ENCODE results near the gene SOX18. TPM values are rescaled to one million over a fixed set of nuclear protein-coding genes. Genes with fewer than 3 reads are reported as not detected.
A peak's percentile ranks its signal among the peaks of the same experiment; 100 is the strongest.

Gene SOX18
- total and polyA plus RNA-seq, 10 donors = 7.3 to 63.1 (median 23.9) TPM

GRCh38 chr20:64038565-64039292 is 10.7 kb downstream of the SOX18 start:
- Histone ChIP-seq H3K27me3 (replicated peaks in 1 of 7) (peaks cover 0 to 63% (median 10%) of the 10 kb centered on the region in 7 donors), H3K9me3 (no peaks in the 10 kb centered on the region), H3K4me1 (peaks cover 29 to 93% (median 72%) of the 10 kb centered on the region in 6 donors), H3K4me3 (peak overlapping the region; percentile 52 to 94 (median 66)), H3K36me3 (peaks cover 0 to 20% (median 11%) of the 10 kb centered on the region in 6 donors), H3K27ac (peak overlapping the region; percentile 59 to 90 (median 84))
- WGBS, 5 donors = 0 to 2% (median 1%) methylated on average over 7 to 91 of the region's 91 CpGs
- peak; percentile 97 for DNase-seq
- intact Hi-C loops (cut with DNase I; ENCODE audit: low total_unique reads) = loop anchor here (10.0 kb wide), 1 partner anchor 54 kb away; the partner anchor contains the start of gene PRPF6
- TF ChIP-seq POLR2A (IDR thresholded peaks at IDR 0.05) (no peak), POLR2AphosphoS5 (IDR thresholded peaks at IDR 0.05) (peak; percentile 44 to 84 (median 76))
- TF ChIP-seq, protein P1, sequence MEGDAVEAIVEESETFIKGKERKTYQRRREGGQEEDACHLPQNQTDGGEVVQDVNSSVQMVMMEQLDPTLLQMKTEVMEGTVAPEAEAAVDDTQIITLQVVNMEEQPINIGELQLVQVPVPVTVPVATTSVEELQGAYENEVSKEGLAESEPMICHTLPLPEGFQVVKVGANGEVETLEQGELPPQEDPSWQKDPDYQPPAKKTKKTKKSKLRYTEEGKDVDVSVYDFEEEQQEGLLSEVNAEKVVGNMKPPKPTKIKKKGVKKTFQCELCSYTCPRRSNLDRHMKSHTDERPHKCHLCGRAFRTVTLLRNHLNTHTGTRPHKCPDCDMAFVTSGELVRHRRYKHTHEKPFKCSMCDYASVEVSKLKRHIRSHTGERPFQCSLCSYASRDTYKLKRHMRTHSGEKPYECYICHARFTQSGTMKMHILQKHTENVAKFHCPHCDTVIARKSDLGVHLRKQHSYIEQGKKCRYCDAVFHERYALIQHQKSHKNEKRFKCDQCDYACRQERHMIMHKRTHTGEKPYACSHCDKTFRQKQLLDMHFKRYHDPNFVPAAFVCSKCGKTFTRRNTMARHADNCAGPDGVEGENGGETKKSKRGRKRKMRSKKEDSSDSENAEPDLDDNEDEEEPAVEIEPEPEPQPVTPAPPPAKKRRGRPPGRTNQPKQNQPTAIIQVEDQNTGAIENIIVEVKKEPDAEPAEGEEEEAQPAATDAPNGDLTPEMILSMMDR (IDR thresholded peaks at IDR 0.05 in 8 of 11, conservative IDR thresholded peaks at IDR 0.05 in 3 of 11) = peak; percentile 71 to 93 (median 89)

DNA sequence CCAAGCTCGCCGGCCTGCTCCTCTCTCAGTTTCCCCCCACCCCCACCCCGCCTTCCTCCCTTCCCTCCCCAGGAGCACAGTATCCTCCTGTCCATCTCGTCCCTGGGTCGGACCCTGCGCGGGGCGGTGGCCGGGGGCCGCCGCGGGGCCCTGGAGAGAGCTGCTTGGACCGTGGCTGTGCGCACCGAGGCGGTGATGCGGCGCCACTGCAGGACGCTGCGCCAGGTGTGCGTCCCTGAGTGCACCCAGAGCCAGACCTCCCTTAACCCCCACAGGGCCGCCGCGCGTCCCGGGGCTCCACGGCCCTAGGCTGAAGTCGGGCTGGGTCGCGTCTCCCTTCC is 11.2 kb downstream of the SOX18 start:
- Histone ChIP-seq H3K27ac (peak overlapping the region in 7 of 8 donors; percentile 59 to 90 (median 86)), H3K4me1 (peaks cover 29 to 94% (median 72%) of the 10 kb centered on the region in 6 donors), H3K9me3 (no peaks in the 10 kb centered on the region), H3K4me3 (peak overlapping the region; percentile 52 to 94 (median 66)), H3K36me3 (peaks cover 0 to 26% (median 16%) of the 10 kb centered on the region in 6 donors), H3K27me3 (replicated peaks in 1 of 7) (peaks cover 0 to 63% (median 10%) of the 10 kb centered on the region in 7 donors)
- DNase-seq = no peak
- intact Hi-C loops (cut with DNase I; ENCODE audit: low total_unique reads) = loop anchor here (10.0 kb wide), 1 partner anchor 53 kb away; the partner anchor contains the start of gene PRPF6
- WGBS, 5 donors = 1 to 4% (median 2%) methylated on average over 10 to 30 of the region's 30 CpGs
- TF ChIP-seq, protein P1 (IDR thresholded peaks at IDR 0.05 in 8 of 11, conservative IDR thresholded peaks at IDR 0.05 in 3 of 11) = no peak
- TF ChIP-seq POLR2AphosphoS5 (IDR thresholded peaks at IDR 0.05) (no peak), POLR2A (IDR thresholded peaks at IDR 0.05) (no peak)

- TF ChIP-seq, protein P1 (IDR thresholded peaks at IDR 0.05 in 8 of 11, conservative IDR thresholded peaks at IDR 0.05 in 3 of 11) = no peak
- no peak for TF ChIP-seq POLR2A (IDR thresholded peaks at IDR 0.05)
- TF ChIP-seq POLR2AphosphoS5 (IDR thresholded peaks at IDR 0.05) = no peak
- peaks cover 0 to 31% (median 22%) of the 10 kb centered on the region in 6 donors for H3K36me3 ChIP-seq
- H3K27ac ChIP-seq = peak overlapping the region in 5 of 8 donors; percentile 74 to 90 (median 88)
- H3K9me3 ChIP-seq = no peaks in the 10 kb centered on the region
- 11 to 15% (median 12%) methylated on average over 30 to 36 of the region's 36 CpGs for WGBS, 5 donors
- no peak for DNase-seq
- intact Hi-C loops (cut with DNase I; ENCODE audit: low total_unique reads) = loop anchor here (10.0 kb wide), 1 partner anchor 53 kb away; the partner anchor contains the start of gene PRPF6
- H3K4me3 ChIP-seq = peak overlapping the region in 6 of 8 donors; percentile 57 to 94 (median 72)
- peaks cover 0 to 63% (median 10%) of the 10 kb centered on the region in 7 donors for H3K27me3 ChIP-seq (replicated peaks in 1 of 7)
- peaks cover 29 to 94% (median 71%) of the 10 kb centered on the region in 6 donors for H3K4me1 ChIP-seq
Measured at GRCh38 chr20:64037498-64038213, 11.8 kb downstream of the SOX18 start.

Measured in spleen (tissue), 11 donors.